HepG2 (cell line): Measurements from ENCODE around the gene SLFN14. TPM values are rescaled to one million over a fixed set of nuclear protein-coding genes. Genes with fewer than 3 reads are reported as not detected.

Source experiments
- ATAC-seq: fragments of 200-7000 bp; cut with Tn5 transposase; 3 replicates; pipeline ENCODE4 v1.9.1; 2020; ENCODE audit warnings: mild to moderate bottlenecking, moderate library complexity
- BruUV-seq: library from RNA; stranded (reverse); fragments of 400-500 nt; replicated peaks from 2 replicates; lab custom pipeline; 2021; lab: Mats Ljungman, UMichigan
- CTCF ChIA-PET: fragments of 300-600 bp; formaldehyde crosslinking; extraction: SDS; loops from one replicate; lab custom pipeline; 2021; ENCODE audit warnings: low total read pairs, inconsistent platforms, low intra/inter-chr PET ratio; lab: Yijun Ruan, JAX
- POLR2A ChIA-PET: fragments of 350-600 bp; sonication (Branson Sonifier 250); formaldehyde crosslinking; loops from one replicate; lab custom pipeline; 2020; ENCODE audit warnings: antibody characterized with exemption, inconsistent platforms; lab: Yijun Ruan, JAX
- DNase-seq: peaks from one replicate; pipeline ENCODE4 v3.0.0-alpha.2; 2015; ENCODE audit warnings: low spot score
- FAIRE-seq: peaks from 3 replicates; lab custom pipeline; 2011; peaks lifted over from hg19 to GRCh38; lab: Jason Lieb, UNC
- H2AFZ ChIP-seq: one replicate; pipeline ENCODE4 v1.6.1; 2011; ENCODE audit warnings: low read length, inconsistent platforms
- H3K27ac ChIP-seq: fragments of 300-600 bp; 3 replicates; pipeline ENCODE4 v1.8.0; 2011; ENCODE audit warnings: mixed run types, mild to moderate bottlenecking, mixed read lengths, low read length, inconsistent platforms; ENCODE audit not compliant: insufficient read depth; ENCODE audit errors: extremely low read length
- H3K27me3 ChIP-seq, 2 experiments: fragments of 200-600 bp in 1 of 2; 2 replicates in 1 of 2; 3 replicates in 1 of 2; pipeline versions ENCODE4 v1.6.0 to v1.8.0; 2011; ENCODE audit warnings: low read length in 2 of 2, mild to moderate bottlenecking in 2 of 2, moderate library complexity in 2 of 2, inconsistent platforms in 1 of 2; ENCODE audit not compliant: insufficient read depth in 2 of 2, control insufficient read depth in 1 of 2
- H3K36me3 ChIP-seq, 2 experiments: fragments of 200-600 bp in 1 of 2; replicated peaks in 1 of 2; 2 replicates in 1 of 2; 3 replicates in 1 of 2; pipeline versions ENCODE4 v1.5.1 to v1.8.0; 2011; ENCODE audit warnings: low read length in 2 of 2, inconsistent platforms in 1 of 2; ENCODE audit not compliant: insufficient read depth in 2 of 2, control insufficient read depth in 1 of 2
- H3K4me1 ChIP-seq: 2 replicates; pipeline ENCODE4 v1.5.1; 2012; ENCODE audit warnings: low read length, inconsistent platforms; ENCODE audit not compliant: insufficient read depth
- H3K4me2 ChIP-seq: 2 replicates; pipeline ENCODE4 v1.6.0; 2011; ENCODE audit warnings: low read depth, low read length, inconsistent platforms
- H3K4me3 ChIP-seq, 3 experiments: fragments of 200-600 bp in 1 of 3; sonication (generic), shearing (Covaris generic) in 1 of 3; replicated peaks in 1 of 3; 2 replicates each; pipeline ENCODE4 v1.5.1; 2011 to 2016; ENCODE audit warnings: low read length in 3 of 3, inconsistent platforms in 2 of 3, low read depth in 2 of 3, mild to moderate bottlenecking in 2 of 3, control low read depth in 1 of 3, mixed read lengths in 1 of 3; ENCODE audit not compliant: insufficient read depth in 1 of 3
- H3K79me2 ChIP-seq: one replicate; pipeline ENCODE4 v1.6.1; 2011; ENCODE audit warnings: low read length, inconsistent platforms; ENCODE audit not compliant: insufficient read depth
- H3K9ac ChIP-seq: 2 replicates; pipeline ENCODE4 v1.6.0; 2011; ENCODE audit warnings: mild to moderate bottlenecking, low read depth, low read length, inconsistent platforms; ENCODE audit not compliant: insufficient read depth
- H3K9me3 ChIP-seq: 2 replicates; pipeline ENCODE4 v1.5.1; 2012; ENCODE audit warnings: mild to moderate bottlenecking, low read length
- H4K20me1 ChIP-seq: 2 replicates; pipeline ENCODE4 v1.6.0; 2011; ENCODE audit warnings: inconsistent platforms, mild to moderate bottlenecking, low read length, moderate library complexity; ENCODE audit not compliant: insufficient read depth
- KDM4B ChIP-seq: sonication (generic); formaldehyde crosslinking; IDR thresholded peaks from 2 replicates; pipeline ENCODE4 v1.4.0; 2020; ENCODE audit warnings: missing genetic modification reagents
- POLR2A ChIP-seq, 2 experiments: IDR thresholded peaks; 2 replicates each; pipeline ENCODE4 v1.6.1; 2011; ENCODE audit warnings: low read depth in 2 of 2, low read length in 2 of 2, mild to moderate bottlenecking in 1 of 2, moderate library complexity in 1 of 2; ENCODE audit not compliant: insufficient read depth in 1 of 2
- POLR2G ChIP-seq: fragments of 200-400 bp; formaldehyde crosslinking; IDR thresholded peaks from 2 replicates; pipeline ENCODE4 v1.6.1; 2018; ENCODE audit warnings: mild to moderate bottlenecking, low read depth, low read length, moderate library complexity
- ZBTB20 ChIP-seq: sonication (generic); formaldehyde crosslinking; IDR thresholded peaks from 2 replicates; pipeline ENCODE4 v1.8.1; 2023; ENCODE audit warnings: missing genetic modification reagents, low read depth, mild to moderate bottlenecking, borderline replicate concordance
- ZFX ChIP-seq: sonication (generic); formaldehyde crosslinking; IDR thresholded peaks from 2 replicates; pipeline ENCODE4 v1.4.0; 2020; ENCODE audit warnings: mild to moderate bottlenecking, low read depth, missing genetic modification reagents, moderate library complexity
- ZNF468 ChIP-seq: sonication (generic); formaldehyde crosslinking; IDR thresholded peaks from 2 replicates; pipeline ENCODE4 v1.8.0; 2022; ENCODE audit warnings: mild to moderate bottlenecking, moderate library complexity, missing genetic modification reagents
- ZNF75D ChIP-seq: sonication (generic); formaldehyde crosslinking; IDR thresholded peaks from 2 replicates; pipeline ENCODE4 v1.8.1; 2023; ENCODE audit warnings: missing genetic modification reagents, mild to moderate bottlenecking, borderline replicate concordance
- WGBS: methylation state at CpG from one replicate; pipeline ENCODE4 v1.1.6; 2017; ENCODE audit warnings: low lambda C conversion rate; 5-methylcytosine and 5-hydroxymethylcytosine counted together
- in situ Hi-C: cut with HindIII; loops from 2 replicates; pipeline ENCODE4 v1.10.0; 2017; ENCODE audit warnings: low pct_unique_long_range_greater_than_20kb; ENCODE audit not compliant: extremely low pct_ligation_motif_present
- intact Hi-C: fragments of 100-400 bp; cut with micrococcal nuclease; formaldehyde crosslinking; loops from one replicate; pipeline ENCODE4 v1.10.0; 2022; ENCODE audit not compliant: unreplicated experiment
- polyA plus RNA-seq, 8 experiments: library from polyadenylated mRNA; depleted of rRNA in 3 of 8; stranded (reverse) in 7 of 8; unstranded in 1 of 8; fragments of >200 nt; fragmentation: Illumina TruSeq in 4 of 8; extraction: Trizol in 4 of 8; gene quantifications; 2 replicates each; pipeline versions ENCODE4 v1.2.1 to v1.2.3, GENCODE V29; 2011 to 2016; ENCODE audit warnings: low read depth in 4 of 8, missing spikeins in 1 of 8, mixed read lengths in 1 of 8; ENCODE audit not compliant: insufficient read depth in 1 of 8
- total RNA-seq, 5 experiments: library from RNA; depleted of rRNA; stranded (reverse); fragments of >200 nt; fragmentation: Illumina TruSeq; extraction: Trizol; gene quantifications; 2 replicates each; pipeline ENCODE4 v1.2.3, GENCODE V29; 2016; ENCODE audit warnings: low read depth in 1 of 5

SLFN14 gene
- total and polyA plus RNA-seq, 2 of the 13 experiments (the other 11 are each of a cell fraction or from before 2014, with no cell fraction given), result not detected

GRCh38 chr17:35575759-35576158, 15.1 kb upstream of the SLFN14 start:
- H3K4me2 ChIP-seq, result no peak overlapping the region
- no peak for FAIRE-seq
- peak; percentile 37; the same call in 1 of the 2 replicates for TF ChIP-seq POLR2G
- no peak for TF ChIP-seq ZBTB20 (CRISPR knock-in tag)
- 0 out of 4 replicates have a peak, but pooled peaks of 1 of the 2 experiments have one; percentile 17 for TF ChIP-seq POLR2A (IDR thresholded peaks at IDR 0.05; ENCODE audit: insufficient read depth in 1 of 2, low read depth in 2 of 2, low read length in 2 of 2)
- no peak overlapping the region for H2AFZ ChIP-seq
- peaks cover 25% of the 10 kb centered on the region for H3K4me1 ChIP-seq
- ATAC-seq, result no peak
- in situ Hi-C loops, result no loop called here
- POLR2A ChIA-PET, result no interaction called here
- BruUV-seq, result no TSS peak
- no peaks in the 10 kb centered on the region for H4K20me1 ChIP-seq
- no peak overlapping the region for H3K4me3 ChIP-seq
- H3K9ac ChIP-seq, result no peak overlapping the region
- intact Hi-C loops, result no loop called here
- CTCF ChIA-PET, result no interaction called here
- H3K36me3 ChIP-seq, result peaks cover 0 to 7% of the 10 kb centered on the region in 2 experiments; a peak in 1 of 5 replicates
- H3K9me3 ChIP-seq, result no peaks in the 10 kb centered on the region
- WGBS, result 93% methylated on average over 3 of the region's 3 CpGs
- no peak overlapping the region for H3K27ac ChIP-seq
- DNase-seq, result no peak
- H3K79me2 ChIP-seq, result peaks cover 13% of the 10 kb centered on the region
- H3K27me3 ChIP-seq, result no peaks in the 10 kb centered on the region; a peak in 1 of 5 replicates

GRCh38 chr17:35569405-35569804, 8.8 kb upstream of the SLFN14 start:
- 80% methylated on average over 2 of the region's 2 CpGs for WGBS
- H3K27ac ChIP-seq, result no peak overlapping the region
- no peak for TF ChIP-seq ZNF468 (CRISPR knock-in tag)
- no peak for TF ChIP-seq ZFX (CRISPR knock-in tag)
- TF ChIP-seq KDM4B (CRISPR knock-in tag), result no peak
- TF ChIP-seq ZNF75D, result no peak
- TF ChIP-seq, all 625 proteins: peak for 0
- ChIA-PET CTCF (no interaction called here), POLR2A (interaction anchor here (4.4 kb wide), 1 partner anchor 9 kb away, joined by 65 read pairs; the partner anchor contains the start of gene PEX12)
- ATAC-seq, result no peak
- Histone ChIP-seq H3K9ac (peak overlapping the region; percentile 84; the same call in 1 of the 2 replicates), H3K4me3 (peak overlapping the region; percentile 86 to 95 (median 92); a peak in 3 of 6 replicates), H3K4me1 (peaks cover 20% of the 10 kb centered on the region), H3K79me2 (peaks cover 25% of the 10 kb centered on the region), H2AFZ (no peak overlapping the region), H4K20me1 (no peaks in the 10 kb centered on the region), H3K4me2 (peak overlapping the region; percentile 91), H3K9me3 (no peaks in the 10 kb centered on the region), H3K36me3 (no peaks in the 10 kb centered on the region; a peak in 1 of 5 replicates), H3K27me3 (no peaks in the 10 kb centered on the region; a peak in 1 of 5 replicates)
- intact Hi-C loops, result no loop called here
- DNase-seq, result no peak
- in situ Hi-C loops, result no loop called here
- FAIRE-seq, result no peak
- BruUV-seq, result no TSS peak
